Activated CD4-positive, alpha-beta memory T cell treated with anti-CD3 and anti-CD28 coated beads for 36 hours (primary cell): Measurements from ENCODE around the gene STX16. TPM values are rescaled to one million over a fixed set of nuclear protein-coding genes. Genes with fewer than 3 reads are reported as not detected.
"Not testable (repeated sequence)": the region's sequence is repeated elsewhere in the genome, so short reads cannot be mapped to it uniquely, and the experiment has no call there.

ENCODE experiments used
- CTCF ChIA-PET: fragments of 350-600 bp; sonication (Branson Sonifier 250); formaldehyde crosslinking; loops from one replicate; lab custom pipeline; 2021; ENCODE audit warnings: antibody characterized with exemption, inconsistent platforms; lab: Charles Lee
- POLR2A ChIA-PET: fragments of 350-600 bp; sonication (Branson Sonifier 250); formaldehyde crosslinking; loops from one replicate; lab custom pipeline; 2021; ENCODE audit warnings: antibody characterized with exemption; lab: Charles Lee
- DNase-seq: peaks from one replicate; pipeline ENCODE4 v3.0.0-alpha.2; 2020
- H3K27ac Mint-ChIP-seq: one replicate; pipeline ENCODE4 v1.8.0; 2021; ENCODE audit warnings: mixed read lengths
- H3K27me3 Mint-ChIP-seq: one replicate; pipeline ENCODE4 v1.8.0; 2021; ENCODE audit warnings: mixed read lengths
- H3K36me3 Mint-ChIP-seq: one replicate; pipeline ENCODE4 v1.8.0; 2021; ENCODE audit warnings: mixed read lengths
- H3K4me1 Mint-ChIP-seq: one replicate; pipeline ENCODE4 v1.8.0; 2021; ENCODE audit warnings: low read depth, mixed read lengths
- H3K4me3 Mint-ChIP-seq: one replicate; pipeline ENCODE4 v1.8.0; 2021; ENCODE audit warnings: mild to moderate bottlenecking, mixed read lengths
- H3K9me3 Mint-ChIP-seq: one replicate; pipeline ENCODE4 v1.8.0; 2021; ENCODE audit warnings: mixed read lengths
- intact Hi-C: fragments of 100-400 bp; cut with micrococcal nuclease; formaldehyde crosslinking; loops from one replicate; pipeline ENCODE4 v1.15.1; 2023
- total RNA-seq, 2 experiments: library from RNA; stranded (reverse); gene quantifications; one replicate each; pipeline ENCODE4 v1.2.3, GENCODE V29; 2021

STX16 gene
- total RNA-seq, 2 experiments from 2014 or later = 88.7 to 104 TPM

GRCh38 chr20:58642441-58642840 is 8.6 kb upstream of the STX16 start:
- ChIA-PET POLR2A (no interaction called here), CTCF (no interaction called here)
- Mint-ChIP-seq H3K27me3 (peaks cover 19% of the 10 kb centered on the region), H3K36me3 (no peaks in the 10 kb centered on the region), H3K9me3 (no peaks in the 10 kb centered on the region), H3K27ac (no peak overlapping the region), H3K4me3 (no peak overlapping the region), H3K4me1 (peaks cover 5% of the 10 kb centered on the region)
- DNase-seq = no peak
- intact Hi-C loops = no loop called here

GRCh38 chr20:58642896-58643295 is 8.2 kb upstream of the STX16 start:
- H3K27ac Mint-ChIP-seq, H3K36me3 Mint-ChIP-seq, DNase-seq, CTCF ChIA-PET, intact Hi-C loops, H3K4me1 Mint-ChIP-seq, POLR2A ChIA-PET, H3K4me3 Mint-ChIP-seq, H3K9me3 Mint-ChIP-seq: not testable (repeated sequence)
- peaks cover 19% of the 10 kb centered on the region for H3K27me3 Mint-ChIP-seq

- intact Hi-C loops = no loop called here
Measured at GRCh38 chr20:58645412-58645968, 5.6 kb upstream of the STX16 start.

GRCh38 chr20:58646257-58646656 is 4.8 kb upstream of the STX16 start:
- Mint-ChIP-seq H3K27ac (no peak overlapping the region), H3K27me3 (peaks cover 8% of the 10 kb centered on the region), H3K36me3 (peaks cover 3% of the 10 kb centered on the region), H3K4me3 (no peak overlapping the region), H3K4me1 (peaks cover 6% of the 10 kb centered on the region), H3K9me3 (no peaks in the 10 kb centered on the region)
- DNase-seq = no peak
- intact Hi-C loops = no loop called here
- ChIA-PET CTCF (interaction anchor here (1.3 kb wide), 1 partner anchor 9 kb away, joined by 3 read pairs; no protein-coding TSS in a partner anchor), POLR2A (no interaction called here)

More at GRCh38 chr20:58645412-58645968, 5.6 kb upstream of the STX16 start:
- DNase-seq = no peak
- Mint-ChIP-seq H3K27ac (no peak overlapping the region), H3K36me3 (no peaks in the 10 kb centered on the region), H3K9me3 (no peaks in the 10 kb centered on the region), H3K4me1 (peaks cover 6% of the 10 kb centered on the region), H3K27me3 (peaks cover 8% of the 10 kb centered on the region), H3K4me3 (no peak overlapping the region)
- ChIA-PET POLR2A (interaction anchor here (0.6 kb wide), 1 partner anchor 408 kb away, joined by 3 read pairs; no protein-coding TSS in a partner anchor), CTCF (no interaction called here)

- ChIA-PET CTCF (interaction anchor here (1.3 kb wide), 1 partner anchor 9 kb away, joined by 3 read pairs; no protein-coding TSS in a partner anchor), POLR2A (interaction anchor here (0.8 kb wide), 1 partner anchor 15 kb away, joined by 3 read pairs; no protein-coding TSS in a partner anchor)
- intact Hi-C loops = no loop called here
- Mint-ChIP-seq H3K36me3 (peaks cover 7% of the 10 kb centered on the region), H3K27ac (no peak overlapping the region), H3K4me3 (no peak overlapping the region), H3K4me1 (peaks cover 6% of the 10 kb centered on the region), H3K9me3 (no peaks in the 10 kb centered on the region), H3K27me3 (peaks cover 5% of the 10 kb centered on the region)
- no peak for DNase-seq
Measured at GRCh38 chr20:58646703-58647102, 4.4 kb upstream of the STX16 start.

- POLR2A ChIA-PET = interaction anchor here (0.8 kb wide), 1 partner anchor 15 kb away, joined by 3 read pairs; no protein-coding TSS in a partner anchor
- Mint-ChIP-seq H3K4me3 (no peak overlapping the region), H3K27ac (no peak overlapping the region), H3K27me3 (peaks cover 2% of the 10 kb centered on the region), H3K36me3 (peaks cover 12% of the 10 kb centered on the region), H3K4me1 (peaks cover 6% of the 10 kb centered on the region), H3K9me3 (no peaks in the 10 kb centered on the region)
- no peak for DNase-seq
- CTCF ChIA-PET = interaction anchor here (0.6 to 1.3 kb wide), 5 partner anchors 10 to 236 kb away, joined by 3 to 4 read pairs (median 3); no protein-coding TSS in a partner anchor
- intact Hi-C loops = no loop called here
Measured at GRCh38 chr20:58647162-58647795, 3.8 kb upstream of the STX16 start.

GRCh38 chr20:58647796-58648501 is 3.1 kb upstream of the STX16 start:
- no peaks in the 10 kb centered on the region for H3K9me3 Mint-ChIP-seq
- H3K27ac Mint-ChIP-seq = no peak overlapping the region
- intact Hi-C loops = no loop called here
- ChIA-PET POLR2A (interaction anchor here (0.8 kb wide), 1 partner anchor 16 kb away, joined by 3 read pairs; no protein-coding TSS in a partner anchor), CTCF (interaction anchor here (1.0 to 1.2 kb wide), 3 partner anchors 16 to 236 kb away, joined by 3 to 4 read pairs (median 3); no protein-coding TSS in a partner anchor)
- H3K4me3 Mint-ChIP-seq = no peak overlapping the region
- peaks cover 7% of the 10 kb centered on the region for H3K4me1 Mint-ChIP-seq
- no peaks in the 10 kb centered on the region for H3K27me3 Mint-ChIP-seq
- peaks cover 14% of the 10 kb centered on the region for H3K36me3 Mint-ChIP-seq
- DNase-seq = no peak

- CTCF ChIA-PET = interaction anchor here (0.8 kb wide), 1 partner anchor 21 kb away, joined by 3 read pairs; no protein-coding TSS in a partner anchor
- Mint-ChIP-seq H3K36me3 (peaks cover 18% of the 10 kb centered on the region), H3K4me3 (peak overlapping the region; percentile 31), H3K4me1 (peaks cover 12% of the 10 kb centered on the region)
- H3K9me3 Mint-ChIP-seq, H3K27ac Mint-ChIP-seq, POLR2A ChIA-PET, intact Hi-C loops, DNase-seq, H3K27me3 Mint-ChIP-seq: not testable (repeated sequence)
Measured at GRCh38 chr20:58648502-58648825, 2.6 kb upstream of the STX16 start.

- CTCF ChIA-PET = interaction anchor here (0.6 to 1.4 kb wide), 5 partner anchors 10 to 412 kb away, joined by 3 read pairs; no protein-coding TSS in a partner anchor
- H3K36me3 Mint-ChIP-seq = peaks cover 18% of the 10 kb centered on the region
- H3K27me3 Mint-ChIP-seq = no peaks in the 10 kb centered on the region
- peaks cover 12% of the 10 kb centered on the region for H3K4me1 Mint-ChIP-seq
- H3K27ac Mint-ChIP-seq = peak overlapping the region; percentile 25
- intact Hi-C loops = loop anchor here (1.0 to 10.0 kb wide), 7 partner anchors 15 to 1025 kb away; partner anchors contain the start of genes GNAS, GNAS-AS1, NELFCD and VAPB
- POLR2A ChIA-PET = interaction anchor here (1.9 to 3.4 kb wide), 3 partner anchors 11 to 190 kb away, joined by 5 to 32 read pairs (median 21); partner anchors contain the start of gene NPEPL1
- no peaks in the 10 kb centered on the region for H3K9me3 Mint-ChIP-seq
- DNase-seq = peak; percentile 50
- H3K4me3 Mint-ChIP-seq = peak overlapping the region; percentile 60
Measured at GRCh38 chr20:58649288-58650180, 1.5 kb upstream of the STX16 start.

GRCh38 chr20:58650181-58650775 is 805 bp upstream of the STX16 start:
- intact Hi-C loops = loop anchor here (1.0 to 10.0 kb wide), 7 partner anchors 16 to 1025 kb away; partner anchors contain the start of genes GNAS, GNAS-AS1, NELFCD and VAPB
- H3K27me3 Mint-ChIP-seq = no peaks in the 10 kb centered on the region

More at GRCh38 chr20:58650181-58650775, 805 bp upstream of the STX16 start:
- peaks cover 15% of the 10 kb centered on the region for H3K4me1 Mint-ChIP-seq
- DNase-seq = peak; percentile 41
- CTCF ChIA-PET = interaction anchor here (0.6 to 2.7 kb wide), 17 partner anchors 9 to 413 kb away, joined by 3 to 37 read pairs (median 3); partner anchors contain the start of gene NPEPL1
- POLR2A ChIA-PET = interaction anchor here (0.6 to 3.4 kb wide), 10 partner anchors 10 to 332 kb away, joined by 3 to 32 read pairs (median 4); partner anchors contain the start of genes NELFCD, NPEPL1 and VAPB
- H3K9me3 Mint-ChIP-seq = no peaks in the 10 kb centered on the region
- peak overlapping the region; percentile 100 for H3K27ac Mint-ChIP-seq
- peaks cover 18% of the 10 kb centered on the region for H3K36me3 Mint-ChIP-seq
- H3K4me3 Mint-ChIP-seq = peak overlapping the region; percentile 99
